GM23338 (cell line): ENCODE data around the gene CD2BP2. TPM values are rescaled to one million over a fixed set of nuclear protein-coding genes. Genes with fewer than 3 reads are reported as not detected.
"Not testable (repeated sequence)": the region's sequence is repeated elsewhere in the genome, so short reads cannot be mapped to it uniquely, and the experiment has no call there.

Experiments used
- ATAC-seq: fragments of 200-7000 bp; cut with Tn5 transposase; 3 replicates; pipeline ENCODE4 v1.9.1; 2020
- DNase-seq: peaks from one replicate; pipeline ENCODE4 v3.0.0-alpha.2; 2015; ENCODE audit warnings: low spot score
- H2AFZ ChIP-seq: fragments of 200-600 bp; sonication (generic); 2 replicates; pipeline ENCODE4 v1.8.0; 2016; ENCODE audit warnings: antibody characterized with exemption, mild to moderate bottlenecking, moderate library complexity
- H3F3A ChIP-seq: fragments of 200-600 bp; sonication (generic); replicated peaks from 2 replicates; pipeline ENCODE4 v1.8.0; 2017; ENCODE audit warnings: antibody characterized with exemption, mixed run types, low read depth
- H3K27ac ChIP-seq: fragments of 200-600 bp; sonication (generic); 2 replicates; pipeline ENCODE4 v1.6.1; 2016; ENCODE audit warnings: low read depth
- H3K27me3 ChIP-seq: fragments of 200-600 bp; sonication (generic); 2 replicates; pipeline ENCODE4 v1.8.0; 2016; ENCODE audit warnings: mild to moderate bottlenecking, mixed run types, moderate library complexity; ENCODE audit not compliant: insufficient read depth
- H3K36me3 ChIP-seq: fragments of 200-600 bp; sonication (generic); 2 replicates; pipeline ENCODE4 v1.8.0; 2016; ENCODE audit warnings: mild to moderate bottlenecking; ENCODE audit not compliant: insufficient read depth
- H3K4me1 ChIP-seq: fragments of 200-600 bp; sonication (generic); 2 replicates; pipeline ENCODE4 v1.8.0; 2016; ENCODE audit warnings: mild to moderate bottlenecking, moderate library complexity; ENCODE audit not compliant: insufficient read depth
- H3K4me2 ChIP-seq: fragments of 200-600 bp; sonication (generic); 2 replicates; pipeline ENCODE4 v1.7.1; 2017; ENCODE audit warnings: mixed run types
- H3K4me3 ChIP-seq: fragments of 200-600 bp; sonication (generic); 2 replicates; pipeline ENCODE4 v1.6.1; 2016; ENCODE audit warnings: mixed run types
- H3K79me2 ChIP-seq: fragments of 200-600 bp; sonication (generic); replicated peaks from 2 replicates; pipeline ENCODE4 v1.8.0; 2017; ENCODE audit warnings: mild to moderate bottlenecking; ENCODE audit not compliant: insufficient read depth
- H3K9me2 ChIP-seq: fragments of 200-600 bp; sonication (generic); 2 replicates; pipeline ENCODE4 v1.8.0; 2017; ENCODE audit not compliant: insufficient read depth
- H4K20me1 ChIP-seq: fragments of 200-600 bp; sonication (generic); replicated peaks from 2 replicates; pipeline ENCODE4 v1.8.0; 2017; ENCODE audit warnings: mild to moderate bottlenecking; ENCODE audit not compliant: insufficient read depth
- H3K27ac Mint-ChIP-seq: 2 replicates; pipeline ENCODE4 v1.8.0; 2020; ENCODE audit warnings: inconsistent platforms, mild to moderate bottlenecking, moderate library complexity, mixed read lengths
- H3K27me3 Mint-ChIP-seq: 3 replicates; pipeline ENCODE4 v1.8.0; 2022; ENCODE audit warnings: low read depth, mild to moderate bottlenecking, moderate library complexity, mixed read lengths, inconsistent platforms; ENCODE audit not compliant: insufficient read depth, poor library complexity
- H3K36me3 Mint-ChIP-seq: 3 replicates; pipeline ENCODE4 v1.8.0; 2021; ENCODE audit warnings: low read depth, mild to moderate bottlenecking, inconsistent platforms, moderate library complexity, mixed read lengths
- H3K4me1 Mint-ChIP-seq: 3 replicates; pipeline ENCODE4 v1.8.0; 2020; ENCODE audit warnings: mild to moderate bottlenecking, inconsistent platforms, mixed read lengths
- H3K4me3 Mint-ChIP-seq: 3 replicates; pipeline ENCODE4 v1.8.0; 2021; ENCODE audit warnings: moderate library complexity, mild to moderate bottlenecking, inconsistent platforms, mixed read lengths
- H3K9me3 Mint-ChIP-seq: 3 replicates; pipeline ENCODE4 v1.8.0; 2020; ENCODE audit warnings: moderate library complexity, mild to moderate bottlenecking, inconsistent platforms, mixed read lengths
- ETS1 ChIP-seq: IDR thresholded peaks from 2 replicates; pipeline ENCODE4 v1.6.1; 2016; ENCODE audit warnings: antibody characterized with exemption
- EZH2 ChIP-seq: fragments of 200-600 bp; sonication (generic); IDR thresholded peaks from one replicate; pipeline ENCODE4 v1.8.0; 2017; ENCODE audit warnings: antibody characterized with exemption, mild to moderate bottlenecking, low read depth; ENCODE audit not compliant: unreplicated experiment
- EZH2phosphoT487 ChIP-seq: fragments of 200-600 bp; sonication (generic); IDR thresholded peaks from one replicate; pipeline ENCODE4 v1.8.1; 2018; ENCODE audit warnings: antibody characterized with exemption; ENCODE audit not compliant: unreplicated experiment
- JUNB ChIP-seq: IDR thresholded peaks from one replicate; pipeline ENCODE4 v1.6.1; 2016; ENCODE audit warnings: antibody characterized with exemption; ENCODE audit not compliant: unreplicated experiment
- NANOG ChIP-seq: IDR thresholded peaks from 2 replicates; pipeline ENCODE4 v1.6.1; 2016; ENCODE audit warnings: antibody characterized with exemption, borderline replicate concordance
- REST ChIP-seq: IDR thresholded peaks from one replicate; pipeline ENCODE4 v1.6.1; 2018; ENCODE audit warnings: antibody characterized with exemption; ENCODE audit not compliant: unreplicated experiment
- ZNF114 ChIP-seq: fragments of 250-450 bp; sonication (Bioruptor Pico); IDR thresholded peaks from 2 replicates; pipeline ENCODE4 v1.5.0; 2020; ENCODE audit warnings: mild to moderate bottlenecking, moderate library complexity
- ZNF462 ChIP-seq: fragments of 250-450 bp; sonication (Bioruptor Pico); IDR thresholded peaks from 2 replicates; pipeline ENCODE4 v1.5.0; 2020; ENCODE audit warnings: mild to moderate bottlenecking, moderate library complexity
- polyA plus RNA-seq: library from polyadenylated mRNA; unstranded; fragments of >200 nt; fragmentation: Nextera tagmentation; extraction: Ambion mirVana; gene quantifications from 2 replicates; pipeline ENCODE4 v1.2.1, GENCODE V29; 2016
- total RNA-seq: library from RNA; depleted of rRNA; stranded (reverse); fragments of >200 nt; shearing (Covaris generic); gene quantifications from 2 replicates; pipeline ENCODE4 v1.2.3, GENCODE V29; 2014

The CD2BP2 gene
- total and polyA plus RNA-seq, 2 experiments from 2014 or later, result 23.1 to 38.7 TPM

- TF ChIP-seq ETS1, result no peak
- TF ChIP-seq EZH2, result no peak
- no peak for TF ChIP-seq REST
- TF ChIP-seq ZNF114 (CRISPR knock-in tag), result no peak
- TF ChIP-seq EZH2phosphoT487, result no peak
- TF ChIP-seq NANOG, result no peak
These were observed 8.8 kb downstream of the CD2BP2 start (continued) for GRCh38 chr16:30346286-30346685.

- H3K79me2 ChIP-seq, H3K4me1 Mint-ChIP-seq, H3K4me2 ChIP-seq, H3K4me3 ChIP-seq, H3K27me3 ChIP-seq, H3K27ac ChIP-seq, H3K27me3 Mint-ChIP-seq, H2AFZ ChIP-seq, H3K36me3 ChIP-seq, H3K9me3 Mint-ChIP-seq, DNase-seq, H3K36me3 Mint-ChIP-seq, H4K20me1 ChIP-seq, H3K9me2 ChIP-seq, H3F3A ChIP-seq, ATAC-seq, H3K4me3 Mint-ChIP-seq, H3K4me1 ChIP-seq, H3K27ac Mint-ChIP-seq: not testable (repeated sequence)
These were observed 11.7 kb downstream of the CD2BP2 start for GRCh38 chr16:30343491-30343820.

- H3K36me3 Mint-ChIP-seq, result no peaks in the 10 kb centered on the region; the same call in 2 of the 3 replicates
- no peak for DNase-seq
- TF ChIP-seq JUNB (no peak), ETS1 (no peak), ZNF462 (CRISPR knock-in tag) (no peak)
These were observed 12.2 kb downstream of the CD2BP2 start for GRCh38 chr16:30342751-30343490.

More at GRCh38 chr16:30342751-30343490, 12.2 kb downstream of the CD2BP2 start:
- ATAC-seq, result no peak
- Mint-ChIP-seq H3K4me1 (no peaks in the 10 kb centered on the region), H3K27ac (no peak overlapping the region), H3K4me3 (no peak overlapping the region), H3K9me3 (no peaks in the 10 kb centered on the region; the same call in 2 of the 3 replicates), H3K27me3 (peaks cover 3% of the 10 kb centered on the region)
- Histone ChIP-seq H3F3A (no peaks in the 10 kb centered on the region), H3K4me2 (no peak overlapping the region), H3K27me3 (no peaks in the 10 kb centered on the region), H2AFZ (no peak overlapping the region), H3K9me2 (no peaks in the 10 kb centered on the region), H3K27ac (no peak overlapping the region), H3K4me3 (no peak overlapping the region), H3K36me3 (no peaks in the 10 kb centered on the region), H4K20me1 (no peaks in the 10 kb centered on the region), H3K4me1 (no peaks in the 10 kb centered on the region), H3K79me2 (no peaks in the 10 kb centered on the region)
